Loucy (cell line): ENCODE results near the gene GPC2.

ENCODE experiments used
- EZH2phosphoT487 ChIP-seq: fragments of 200-600 bp; IDR thresholded peaks from 2 replicates; pipeline ENCODE4 v1.6.1; 2018; ENCODE audit warnings: antibody characterized with exemption, mild to moderate bottlenecking, moderate library complexity, borderline replicate concordance
- TF ChIP-seq, protein P1 (sequence below): fragments of 200-600 bp; sonication (generic); conservative IDR thresholded peaks from 2 replicates; pipeline ENCODE4 v1.5.1; 2014; ENCODE audit warnings: mild to moderate bottlenecking, antibody characterized with exemption, low read length

DNA sequence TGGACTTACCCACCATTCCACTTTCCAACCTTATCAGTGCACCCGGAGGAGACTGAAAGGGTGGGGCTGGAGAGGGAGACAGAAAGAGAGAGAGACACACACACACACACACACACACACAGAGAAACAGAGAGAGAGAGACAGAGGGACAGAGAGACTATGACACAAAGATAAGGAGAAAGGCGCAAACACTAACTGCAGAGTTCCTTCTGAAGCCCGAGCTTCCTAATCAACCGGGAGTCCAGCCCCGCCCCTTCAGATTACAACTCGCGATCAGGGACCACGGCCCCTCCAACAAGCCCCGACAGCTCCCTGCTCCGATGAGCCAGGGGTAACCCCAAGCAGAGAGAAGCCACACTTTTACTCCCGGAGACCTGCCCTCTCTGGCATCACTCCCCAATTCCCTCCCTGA, 9.3 kb downstream of the GPC2 start:
- TF ChIP-seq, protein P1, sequence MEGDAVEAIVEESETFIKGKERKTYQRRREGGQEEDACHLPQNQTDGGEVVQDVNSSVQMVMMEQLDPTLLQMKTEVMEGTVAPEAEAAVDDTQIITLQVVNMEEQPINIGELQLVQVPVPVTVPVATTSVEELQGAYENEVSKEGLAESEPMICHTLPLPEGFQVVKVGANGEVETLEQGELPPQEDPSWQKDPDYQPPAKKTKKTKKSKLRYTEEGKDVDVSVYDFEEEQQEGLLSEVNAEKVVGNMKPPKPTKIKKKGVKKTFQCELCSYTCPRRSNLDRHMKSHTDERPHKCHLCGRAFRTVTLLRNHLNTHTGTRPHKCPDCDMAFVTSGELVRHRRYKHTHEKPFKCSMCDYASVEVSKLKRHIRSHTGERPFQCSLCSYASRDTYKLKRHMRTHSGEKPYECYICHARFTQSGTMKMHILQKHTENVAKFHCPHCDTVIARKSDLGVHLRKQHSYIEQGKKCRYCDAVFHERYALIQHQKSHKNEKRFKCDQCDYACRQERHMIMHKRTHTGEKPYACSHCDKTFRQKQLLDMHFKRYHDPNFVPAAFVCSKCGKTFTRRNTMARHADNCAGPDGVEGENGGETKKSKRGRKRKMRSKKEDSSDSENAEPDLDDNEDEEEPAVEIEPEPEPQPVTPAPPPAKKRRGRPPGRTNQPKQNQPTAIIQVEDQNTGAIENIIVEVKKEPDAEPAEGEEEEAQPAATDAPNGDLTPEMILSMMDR: no peak
- TF ChIP-seq EZH2phosphoT487: no peak
